ENCODE measurements around the gene KIFC3. TPM values are rescaled to one million over a fixed set of nuclear protein-coding genes. Genes with fewer than 3 reads are reported as not detected.

KIFC3 gene
- total and polyA plus RNA-seq, 2 of the 8 experiments (the other 6 are each of a cell fraction or from before 2014, with no cell fraction given) = 2.1 to 7.1 TPM

DNA sequence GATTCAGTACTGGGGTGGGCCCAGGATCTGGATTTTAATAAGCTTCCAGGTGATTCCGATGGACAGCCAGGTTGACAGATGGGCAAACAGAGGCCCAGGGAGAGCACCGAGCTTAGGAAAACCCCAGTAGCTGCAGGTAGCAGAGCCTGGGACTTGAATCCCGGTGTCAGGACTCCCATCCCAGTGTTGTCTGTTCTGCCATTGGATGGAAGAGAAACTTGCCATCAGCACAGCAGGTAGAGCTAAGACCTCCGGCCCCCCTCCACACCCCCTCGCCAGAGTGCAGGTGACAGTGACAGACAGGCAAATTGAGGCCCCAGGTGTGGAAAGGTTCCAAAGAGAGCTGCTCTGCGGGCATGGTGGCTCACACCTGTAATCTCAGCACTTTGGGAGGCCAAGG is 54.3 kb downstream of the KIFC3 start:
- no peak overlapping the region for H3K27ac ChIP-seq (ENCODE audit: low read depth, low read length)
- no peak for FAIRE-seq
- H3K4me3 ChIP-seq (ENCODE audit: extremely low read depth in 1 of 4, insufficient read depth in 2 of 4, low read depth in 3 of 4, low read length in 4 of 4) = no peak overlapping the region
- no peak overlapping the region for H2AK5ac ChIP-seq (ENCODE audit: low read depth, low read length)
- DNase-seq (ENCODE audit: low read depth in 1 of 2, low spot score in 2 of 2) = no peak
- peaks cover 0 to 6% (median under 1%) of the 10 kb centered on the region in 4 experiments; a peak in 5 of 8 replicates for H3K36me3 ChIP-seq (ENCODE audit: control insufficient read depth in 2 of 4, insufficient read depth in 4 of 4, low read length in 3 of 4)
- no peak overlapping the region for H3K14ac ChIP-seq (ENCODE audit: insufficient read length)
- H4K8ac ChIP-seq (ENCODE audit: extremely low read depth, insufficient read depth, low read length) = no peak overlapping the region; the same call in 1 of the 2 replicates
- H3K4ac ChIP-seq (replicated peaks; ENCODE audit: insufficient read length, low read depth, low read length) = no peak overlapping the region
- no peaks in the 10 kb centered on the region for H3K4me1 ChIP-seq (replicated peaks in 1 of 4; ENCODE audit: control insufficient read depth in 3 of 4, insufficient read depth in 4 of 4, low read length in 3 of 4)
- H3K18ac ChIP-seq (ENCODE audit: extremely low read depth, low read length) = no peak overlapping the region
- no peak overlapping the region for H3K23ac ChIP-seq (ENCODE audit: insufficient read length)
- no peak overlapping the region for H2BK12ac ChIP-seq (ENCODE audit: low read depth, low read length)
- H3K23me2 ChIP-seq (ENCODE audit: low read depth, low read length) = no peaks in the 10 kb centered on the region
- ChIA-PET POLR2A (ENCODE audit: partially characterized antibody) (interaction anchor here (1.1 to 1.9 kb wide), 4 partner anchors 12 to 62 kb away, joined by 3 to 12 read pairs (median 4); partner anchors contain the start of gene KATNB1), CTCF (ENCODE audit: partially characterized antibody) (interaction anchor here (0.6 to 3.0 kb wide), 7 partner anchors 9 to 99 kb away, joined by 3 to 17 read pairs (median 3); no protein-coding TSS in a partner anchor)
- H2BK20ac ChIP-seq (ENCODE audit: low read length) = no peak overlapping the region
- no peak overlapping the region for H2BK120ac ChIP-seq (replicated peaks; ENCODE audit: low read depth, low read length)
- H3K4me2 ChIP-seq (ENCODE audit: insufficient read depth in 1 of 2, low read depth in 2 of 2, low read length in 2 of 2) = no peak overlapping the region
- no peak overlapping the region for H4K5ac ChIP-seq (ENCODE audit: insufficient read length, low read depth, low read length)
- H3K27me3 ChIP-seq (replicated peaks in 1 of 4; ENCODE audit: control insufficient read depth in 3 of 4, extremely low read depth in 1 of 4, insufficient read depth in 3 of 4, low read length in 3 of 4) = no peaks in the 10 kb centered on the region
- no peak overlapping the region for H3K56ac ChIP-seq (replicated peaks; ENCODE audit: insufficient read length, low read depth, low read length)
- H4K20me1 ChIP-seq (replicated peaks in 1 of 2; ENCODE audit: control insufficient read depth in 1 of 2, insufficient read depth in 2 of 2, low read length in 2 of 2) = peaks cover 0 to 4% of the 10 kb centered on the region in 2 experiments
- H4K91ac ChIP-seq (replicated peaks; ENCODE audit: insufficient read length, low read length) = no peak overlapping the region
- H3K79me2 ChIP-seq (ENCODE audit: control insufficient read depth in 1 of 2, insufficient read depth in 2 of 2, low read length in 2 of 2) = no peaks in the 10 kb centered on the region
- H2BK5ac ChIP-seq (ENCODE audit: low read depth, low read length) = no peak overlapping the region
- H2AFZ ChIP-seq (ENCODE audit: low read length) = no peak overlapping the region
- WGBS, 2 experiments (ENCODE audit: extremely low coverage in 1 of 2, insufficient coverage in 1 of 2, insufficient read length in 1 of 2, insufficient replicate concordance in 2 of 2, low coverage in 1 of 2, low lambda C conversion rate in 2 of 2, missing lambda C conversion rate in 1 of 2) = 92% methylated on average over 6 of the region's 6 CpGs; no CpG with 5 or more reads in 1 of the 2 experiments
- H3K9ac ChIP-seq (replicated peaks in 1 of 4; ENCODE audit: extremely low read depth in 1 of 4, low read depth in 3 of 4, low read length in 3 of 4) = no peak overlapping the region
- no peaks in the 10 kb centered on the region for H3K79me1 ChIP-seq (ENCODE audit: low read depth, low read length)
- H3K9me3 ChIP-seq (ENCODE audit: insufficient read depth in 2 of 2, low read depth in 1 of 2, low read length in 1 of 2) = no peaks in the 10 kb centered on the region
- no peak overlapping the region for H2BK15ac ChIP-seq (ENCODE audit: low read length)
- TF ChIP-seq CBX5 (IDR thresholded peaks at IDR 0.05; ENCODE audit: low read depth, low read length) (no peak), KDM4A (IDR thresholded peaks at IDR 0.05; ENCODE audit: low read depth, low read length, severe bottlenecking) (no peak), CHD1 (IDR thresholded peaks at IDR 0.05; ENCODE audit: low read depth, low read length) (no peak), CTBP2 (IDR thresholded peaks at IDR 0.05; ENCODE audit: borderline replicate concordance, insufficient read depth, insufficient read length, low read length) (no peak), RNF2 (IDR thresholded peaks at IDR 0.05; ENCODE audit: borderline replicate concordance, low read depth, low read length, missing control alignments, poor library complexity, severe bottlenecking) (no peak), YY1 (IDR thresholded peaks at IDR 0.05; ENCODE audit: low read depth, low read length) (no peak), CHD2 (IDR thresholded peaks at IDR 0.05; ENCODE audit: low read length) (no peak), BRCA1 (IDR thresholded peaks at IDR 0.05; ENCODE audit: low read depth, low read length) (no peak)
- TF ChIP-seq, protein P1, sequence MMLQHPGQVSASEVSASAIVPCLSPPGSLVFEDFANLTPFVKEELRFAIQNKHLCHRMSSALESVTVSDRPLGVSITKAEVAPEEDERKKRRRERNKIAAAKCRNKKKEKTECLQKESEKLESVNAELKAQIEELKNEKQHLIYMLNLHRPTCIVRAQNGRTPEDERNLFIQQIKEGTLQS (IDR thresholded peaks at IDR 0.05; ENCODE audit: insufficient read depth, low read depth, low read length) = no peak
- TF ChIP-seq, protein P2, sequence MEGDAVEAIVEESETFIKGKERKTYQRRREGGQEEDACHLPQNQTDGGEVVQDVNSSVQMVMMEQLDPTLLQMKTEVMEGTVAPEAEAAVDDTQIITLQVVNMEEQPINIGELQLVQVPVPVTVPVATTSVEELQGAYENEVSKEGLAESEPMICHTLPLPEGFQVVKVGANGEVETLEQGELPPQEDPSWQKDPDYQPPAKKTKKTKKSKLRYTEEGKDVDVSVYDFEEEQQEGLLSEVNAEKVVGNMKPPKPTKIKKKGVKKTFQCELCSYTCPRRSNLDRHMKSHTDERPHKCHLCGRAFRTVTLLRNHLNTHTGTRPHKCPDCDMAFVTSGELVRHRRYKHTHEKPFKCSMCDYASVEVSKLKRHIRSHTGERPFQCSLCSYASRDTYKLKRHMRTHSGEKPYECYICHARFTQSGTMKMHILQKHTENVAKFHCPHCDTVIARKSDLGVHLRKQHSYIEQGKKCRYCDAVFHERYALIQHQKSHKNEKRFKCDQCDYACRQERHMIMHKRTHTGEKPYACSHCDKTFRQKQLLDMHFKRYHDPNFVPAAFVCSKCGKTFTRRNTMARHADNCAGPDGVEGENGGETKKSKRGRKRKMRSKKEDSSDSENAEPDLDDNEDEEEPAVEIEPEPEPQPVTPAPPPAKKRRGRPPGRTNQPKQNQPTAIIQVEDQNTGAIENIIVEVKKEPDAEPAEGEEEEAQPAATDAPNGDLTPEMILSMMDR (IDR thresholded peaks at IDR 0.05; ENCODE audit: control extremely low read depth in 1 of 3, insufficient read depth in 1 of 3, low read depth in 1 of 3, low read length in 3 of 3) = no peak
